H1 (cell line): ENCODE data around the gene SIM2. TPM values are rescaled to one million over a fixed set of nuclear protein-coding genes. Genes with fewer than 3 reads are reported as not detected.
A peak's percentile ranks its signal among the peaks of the same experiment; 100 is the strongest.

Experiments used
- CBX5 ChIP-seq: fragments of 300-800, 300-1000 bp; sonication (generic); IDR thresholded peaks from 2 replicates; pipeline ENCODE4 v1.7.1; 2016; ENCODE audit warnings: antibody characterized with exemption, low read length, low read depth
- CREB1 ChIP-seq: IDR thresholded peaks from 2 replicates; pipeline ENCODE4 v1.6.1; 2012; ENCODE audit warnings: inconsistent platforms
- FOSL1 ChIP-seq: IDR thresholded peaks from 2 replicates; pipeline ENCODE4 v1.6.1; 2011; ENCODE audit warnings: mild to moderate bottlenecking, low read depth, low read length, moderate library complexity; ENCODE audit not compliant: insufficient read depth
- GTF2F1 ChIP-seq: IDR thresholded peaks from 2 replicates; pipeline ENCODE4 v1.6.1; 2012; ENCODE audit warnings: low read depth, low read length, improper control_type of control experiment, borderline replicate concordance
- HDAC2 ChIP-seq, 2 experiments: fragments of 300-600 bp in 1 of 2; sonication (generic) in 1 of 2; IDR thresholded peaks; 2 replicates each; pipeline ENCODE4 v1.6.1; 2011 to 2012; ENCODE audit warnings: low read depth in 2 of 2, low read length in 2 of 2, mild to moderate bottlenecking in 2 of 2, moderate library complexity in 2 of 2, borderline replicate concordance in 1 of 2, inconsistent platforms in 1 of 2
- NRF1 ChIP-seq: IDR thresholded peaks from 2 replicates; pipeline ENCODE4 v1.6.1; 2011; ENCODE audit warnings: mild to moderate bottlenecking, low read depth, low read length, improper control_type of control experiment
- POLR2A ChIP-seq, 2 experiments: IDR thresholded peaks; 1 replicate in 1 of 2; 2 replicates in 1 of 2; pipeline ENCODE4 v1.6.1; 2011; ENCODE audit warnings: low read depth in 2 of 2, low read length in 2 of 2, mild to moderate bottlenecking in 2 of 2; ENCODE audit errors: control extremely low read depth in 1 of 2
- POLR2AphosphoS5 ChIP-seq: IDR thresholded peaks from 2 replicates; pipeline ENCODE4 v1.6.1; 2011; ENCODE audit warnings: low read depth, low read length
- RAD21 ChIP-seq, 2 experiments: IDR thresholded peaks in 1 of 2; conservative IDR thresholded peaks in 1 of 2; 2 replicates each; pipeline ENCODE4 v1.6.1; 2011; ENCODE audit warnings: low read depth in 2 of 2, low read length in 2 of 2, improper control_type of control experiment in 1 of 2, inconsistent platforms in 1 of 2, mild to moderate bottlenecking in 1 of 2, moderate library complexity in 1 of 2
- SP2 ChIP-seq: IDR thresholded peaks from 2 replicates; pipeline ENCODE4 v1.6.1; 2012; ENCODE audit warnings: mild to moderate bottlenecking, low read length, inconsistent platforms
- SRF ChIP-seq: IDR thresholded peaks from 2 replicates; pipeline ENCODE4 v1.6.1; 2011; ENCODE audit warnings: mild to moderate bottlenecking, low read depth, low read length, moderate library complexity
- SUZ12 ChIP-seq: fragments of 200-600 bp; sonication (generic); IDR thresholded peaks from 2 replicates; pipeline ENCODE4 v1.6.1; 2012; ENCODE audit warnings: mild to moderate bottlenecking, inconsistent platforms, low read length, moderate library complexity, mixed read lengths
- TAF1 ChIP-seq: IDR thresholded peaks from 2 replicates; pipeline ENCODE4 v1.6.1; 2011; ENCODE audit warnings: mild to moderate bottlenecking, low read depth, low read length
- TEAD4 ChIP-seq: IDR thresholded peaks from 2 replicates; pipeline ENCODE4 v1.6.1; 2012; ENCODE audit warnings: low read depth, low read length, inconsistent platforms, mixed read lengths
- polyA plus RNA-seq, 7 experiments: library from polyadenylated mRNA; depleted of rRNA in 3 of 7; stranded (reverse) in 5 of 7; unstranded in 2 of 7; fragments of >200 nt in 5 of 7; fragments of 200-250 nt in 2 of 7; gene quantifications; 1 replicate in 5 of 7; 2 replicates in 1 of 7; 4 replicates in 1 of 7; pipeline versions ENCODE4 v1.2.1 to v1.2.3, GENCODE V29; 2011 to 2013; ENCODE audit warnings: missing spikeins in 2 of 7, mixed read lengths in 2 of 7
- total RNA-seq: library from RNA; stranded (reverse); fragmentation: NEBNext Ultra II Directional; extraction: Animal tissue kit (Norgen Biotek cat#: 25700); gene quantifications from 2 replicates; pipeline ENCODE4 v1.2.1, GENCODE V29; 2021
- TF ChIP-seq, protein P1 (sequence below): IDR thresholded peaks from 2 replicates; pipeline ENCODE4 v1.6.1; 2012; ENCODE audit warnings: inconsistent platforms
- TF ChIP-seq, protein P2 (sequence below), 3 experiments: IDR thresholded peaks; 1 replicate in 2 of 3; 2 replicates in 1 of 3; pipeline versions ENCODE4 v1.5.1 to v1.6.1; 2011; ENCODE audit warnings: low read length in 3 of 3, mild to moderate bottlenecking in 3 of 3, inconsistent platforms in 2 of 3, low read depth in 1 of 3, moderate library complexity in 1 of 3; ENCODE audit not compliant: insufficient read depth in 1 of 3; ENCODE audit errors: control extremely low read depth in 1 of 3

Gene SIM2
- total and polyA plus RNA-seq, 2 of the 8 experiments (the other 6 are each of a cell fraction or from before 2014, with no cell fraction given) = 0.05 to 0.26 TPM

DNA sequence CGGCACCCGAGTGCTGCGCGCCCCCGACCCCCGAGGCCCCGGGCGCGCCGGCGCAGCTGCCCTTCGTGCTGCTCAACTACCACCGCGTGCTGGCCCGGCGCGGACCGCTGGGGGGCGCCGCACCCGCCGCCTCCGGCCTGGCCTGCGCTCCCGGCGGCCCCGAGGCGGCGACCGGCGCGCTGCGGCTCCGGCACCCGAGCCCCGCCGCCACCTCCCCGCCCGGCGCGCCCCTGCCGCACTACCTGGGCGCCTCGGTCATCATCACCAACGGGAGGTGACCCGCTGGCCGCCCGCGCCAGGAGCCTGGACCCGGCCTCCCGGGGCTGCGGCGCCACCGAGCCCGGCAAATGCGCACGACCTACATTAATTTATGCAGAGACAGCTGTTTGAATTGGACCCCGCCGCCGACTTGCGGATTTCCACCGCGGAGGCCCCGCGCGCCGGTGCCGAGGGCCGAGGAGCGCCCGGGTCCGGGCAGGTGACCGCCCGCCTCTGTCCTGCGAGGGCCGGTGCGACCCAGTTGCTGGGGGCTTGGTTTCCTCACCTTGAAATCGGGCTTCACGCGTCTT, 49.0 kb downstream of the SIM2 start (continued):
- no peak for TF ChIP-seq TAF1
- TF ChIP-seq NRF1 = 0 out of 2 replicates have a peak, but pooled peaks have one; percentile 10
- TF ChIP-seq POLR2A (IDR thresholded peaks at IDR 0.05; ENCODE audit: control extremely low read depth in 1 of 2, low read depth in 2 of 2, low read length in 2 of 2) = peak in 1 of 2 experiments; percentile 22; a peak in 1 of 3 replicates
- no peak for TF ChIP-seq FOSL1
- TF ChIP-seq SRF = no peak
- TF ChIP-seq RAD21 (IDR thresholded peaks at IDR 0.05 in 1 of 2, conservative IDR thresholded peaks at IDR 0.05 in 1 of 2; ENCODE audit: low read depth in 2 of 2, low read length in 2 of 2) = peak; percentile 21 to 53; a peak in 3 of 4 replicates
- no peak for TF ChIP-seq GTF2F1
- TF ChIP-seq TEAD4 = no peak
- TF ChIP-seq SUZ12 = no peak
- no peak for TF ChIP-seq CREB1
- TF ChIP-seq, protein P1, sequence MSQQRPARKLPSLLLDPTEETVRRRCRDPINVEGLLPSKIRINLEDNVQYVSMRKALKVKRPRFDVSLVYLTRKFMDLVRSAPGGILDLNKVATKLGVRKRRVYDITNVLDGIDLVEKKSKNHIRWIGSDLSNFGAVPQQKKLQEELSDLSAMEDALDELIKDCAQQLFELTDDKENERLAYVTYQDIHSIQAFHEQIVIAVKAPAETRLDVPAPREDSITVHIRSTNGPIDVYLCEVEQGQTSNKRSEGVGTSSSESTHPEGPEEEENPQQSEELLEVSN = peak; percentile 42; the same call in 1 of the 2 replicates
- no peak for TF ChIP-seq HDAC2 (IDR thresholded peaks at IDR 0.05; ENCODE audit: borderline replicate concordance in 1 of 2, low read depth in 2 of 2, low read length in 2 of 2)
- no peak for TF ChIP-seq POLR2AphosphoS5
- TF ChIP-seq, protein P2, sequence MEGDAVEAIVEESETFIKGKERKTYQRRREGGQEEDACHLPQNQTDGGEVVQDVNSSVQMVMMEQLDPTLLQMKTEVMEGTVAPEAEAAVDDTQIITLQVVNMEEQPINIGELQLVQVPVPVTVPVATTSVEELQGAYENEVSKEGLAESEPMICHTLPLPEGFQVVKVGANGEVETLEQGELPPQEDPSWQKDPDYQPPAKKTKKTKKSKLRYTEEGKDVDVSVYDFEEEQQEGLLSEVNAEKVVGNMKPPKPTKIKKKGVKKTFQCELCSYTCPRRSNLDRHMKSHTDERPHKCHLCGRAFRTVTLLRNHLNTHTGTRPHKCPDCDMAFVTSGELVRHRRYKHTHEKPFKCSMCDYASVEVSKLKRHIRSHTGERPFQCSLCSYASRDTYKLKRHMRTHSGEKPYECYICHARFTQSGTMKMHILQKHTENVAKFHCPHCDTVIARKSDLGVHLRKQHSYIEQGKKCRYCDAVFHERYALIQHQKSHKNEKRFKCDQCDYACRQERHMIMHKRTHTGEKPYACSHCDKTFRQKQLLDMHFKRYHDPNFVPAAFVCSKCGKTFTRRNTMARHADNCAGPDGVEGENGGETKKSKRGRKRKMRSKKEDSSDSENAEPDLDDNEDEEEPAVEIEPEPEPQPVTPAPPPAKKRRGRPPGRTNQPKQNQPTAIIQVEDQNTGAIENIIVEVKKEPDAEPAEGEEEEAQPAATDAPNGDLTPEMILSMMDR (IDR thresholded peaks at IDR 0.05; ENCODE audit: control extremely low read depth in 1 of 3, insufficient read depth in 1 of 3, low read depth in 1 of 3, low read length in 3 of 3) = peak; percentile 48 to 78 (median 65)
- no peak for TF ChIP-seq SP2
- no peak for TF ChIP-seq CBX5
